Sigmoid colon (tissue), 7 donors: ENCODE measurements around the gene ERG. TPM values are rescaled to one million over a fixed set of nuclear protein-coding genes. Genes with fewer than 3 reads are reported as not detected.

Experiments used
- DNase-seq: peaks from one replicate; pipeline ENCODE4 v3.0.0-alpha.2; 2019
- H3K27ac ChIP-seq, 4 donors: fragments of 200-600 bp; sonication (generic); one replicate each; pipeline ENCODE4 v1.5.1; 2016 to 2019; ENCODE audit warnings: mild to moderate bottlenecking in 1 of 4
- H3K27me3 ChIP-seq, 3 donors: fragments of 200-600 bp; sonication (generic); one replicate each; pipeline ENCODE4 v1.5.1; 2019; ENCODE audit warnings: mild to moderate bottlenecking in 1 of 3
- H3K36me3 ChIP-seq, 4 donors: fragments of 200-600 bp; sonication (generic); one replicate each; pipeline ENCODE4 v1.5.1; 2016 to 2019
- H3K4me1 ChIP-seq, 4 donors: fragments of 200-600 bp; sonication (generic); one replicate each; pipeline ENCODE4 v1.5.1; 2017 to 2019
- H3K4me3 ChIP-seq, 4 donors: fragments of 200-600 bp; sonication (generic); one replicate each; pipeline ENCODE4 v1.5.1; 2017 to 2019; ENCODE audit warnings: mild to moderate bottlenecking in 2 of 4, moderate library complexity in 1 of 4
- H3K9me3 ChIP-seq, 4 donors: fragments of 200-600 bp in 3 of 4; sonication (generic) in 3 of 4; one replicate each; pipeline versions ENCODE4 v1.5.1 to v1.6.1; 2013 to 2019
- EP300 ChIP-seq, 4 donors: sonication (generic); formaldehyde crosslinking; IDR thresholded peaks; one replicate each; pipeline ENCODE4 v1.6.1; 2017; ENCODE audit warnings: antibody characterized with exemption in 4 of 4
- POLR2A ChIP-seq, 2 donors: fragments of 450-650 bp; IDR thresholded peaks; one replicate each; pipeline ENCODE4 v1.6.1; 2016; ENCODE audit warnings: antibody characterized with exemption in 2 of 2, mild to moderate bottlenecking in 2 of 2, moderate library complexity in 2 of 2
- POLR2AphosphoS5 ChIP-seq, 4 donors: sonication (generic); formaldehyde crosslinking; IDR thresholded peaks; one replicate each; pipeline ENCODE4 v1.6.1; 2017; ENCODE audit warnings: antibody characterized with exemption in 4 of 4
- WGBS, 2 donors: extraction: QIAGEN DNeasy Blood & Tissue Kit; methylation state at CpG; one replicate each; pipeline ENCODE4 v1.1.7; 2013; 5-methylcytosine and 5-hydroxymethylcytosine counted together
- intact Hi-C: fragments of 100-400 bp; cut with DNase I; formaldehyde crosslinking; loops from one replicate; pipeline ENCODE4 v1.15.1; 2023
- polyA plus RNA-seq, 3 donors: library from polyadenylated mRNA; stranded (reverse); fragments of 200-250 nt; gene quantifications; one replicate each; pipeline ENCODE4 v1.2.3, GENCODE V29; 2013
- total RNA-seq, 4 donors: library from RNA; depleted of rRNA; stranded (reverse); fragments of >200 nt; gene quantifications; one replicate each; pipeline ENCODE4 v1.1.0, GENCODE V29; 2016
- TF ChIP-seq, protein P1 (sequence below), 4 experiments: fragments of 450-650 bp in 3 of 4; fragments of 200-600 bp in 1 of 4; IDR thresholded peaks; one replicate each; pipeline ENCODE4 v1.5.1; 2016 to 2019; ENCODE audit warnings: antibody characterized with exemption in 4 of 4, mild to moderate bottlenecking in 3 of 4, moderate library complexity in 2 of 4
- donor health status: healthy with polysubstance abuse.
- donor health status: Bipolar disorder and iron deficiency.
- donor health status: healthy.

The ERG gene
- total and polyA plus RNA-seq, 7 donors = 1.8 to 6.4 (median 4.1) TPM

DNA sequence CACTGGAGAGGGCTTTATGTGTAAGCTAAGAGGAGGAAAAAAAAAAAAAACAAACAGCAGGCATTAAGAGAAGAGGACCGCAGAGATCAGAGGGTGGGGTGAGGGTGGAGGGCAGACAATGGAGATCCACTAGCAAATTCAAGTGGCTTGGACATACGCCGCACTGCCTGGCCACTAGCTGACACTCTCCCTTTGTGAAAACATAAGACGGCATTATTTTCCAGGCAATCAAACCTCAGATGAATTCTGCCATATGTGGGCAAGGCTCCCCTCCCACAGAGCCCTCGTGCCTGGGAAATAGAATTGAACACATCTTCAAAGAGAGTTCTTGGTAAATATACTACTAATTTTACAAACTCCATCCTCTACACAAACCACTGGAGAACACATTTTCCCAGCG, 53.6 kb downstream of the ERG start:
- no peaks in the 10 kb centered on the region for H3K27me3 ChIP-seq
- DNase-seq = no peak
- H3K36me3 ChIP-seq = no peaks in the 10 kb centered on the region
- TF ChIP-seq, protein P1, sequence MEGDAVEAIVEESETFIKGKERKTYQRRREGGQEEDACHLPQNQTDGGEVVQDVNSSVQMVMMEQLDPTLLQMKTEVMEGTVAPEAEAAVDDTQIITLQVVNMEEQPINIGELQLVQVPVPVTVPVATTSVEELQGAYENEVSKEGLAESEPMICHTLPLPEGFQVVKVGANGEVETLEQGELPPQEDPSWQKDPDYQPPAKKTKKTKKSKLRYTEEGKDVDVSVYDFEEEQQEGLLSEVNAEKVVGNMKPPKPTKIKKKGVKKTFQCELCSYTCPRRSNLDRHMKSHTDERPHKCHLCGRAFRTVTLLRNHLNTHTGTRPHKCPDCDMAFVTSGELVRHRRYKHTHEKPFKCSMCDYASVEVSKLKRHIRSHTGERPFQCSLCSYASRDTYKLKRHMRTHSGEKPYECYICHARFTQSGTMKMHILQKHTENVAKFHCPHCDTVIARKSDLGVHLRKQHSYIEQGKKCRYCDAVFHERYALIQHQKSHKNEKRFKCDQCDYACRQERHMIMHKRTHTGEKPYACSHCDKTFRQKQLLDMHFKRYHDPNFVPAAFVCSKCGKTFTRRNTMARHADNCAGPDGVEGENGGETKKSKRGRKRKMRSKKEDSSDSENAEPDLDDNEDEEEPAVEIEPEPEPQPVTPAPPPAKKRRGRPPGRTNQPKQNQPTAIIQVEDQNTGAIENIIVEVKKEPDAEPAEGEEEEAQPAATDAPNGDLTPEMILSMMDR (IDR thresholded peaks at IDR 0.05) = no peak
- no peak for TF ChIP-seq POLR2AphosphoS5 (IDR thresholded peaks at IDR 0.05)
- TF ChIP-seq POLR2A (IDR thresholded peaks at IDR 0.05) = no peak
- no peak for TF ChIP-seq EP300 (IDR thresholded peaks at IDR 0.05)
- no peaks in the 10 kb centered on the region for H3K4me1 ChIP-seq
- intact Hi-C loops = no loop called here
- no peak overlapping the region for H3K27ac ChIP-seq
- H3K9me3 ChIP-seq = no peaks in the 10 kb centered on the region
- 81 to 84% methylated on average over 6 of the region's 6 CpGs for WGBS, 2 donors
- no peak overlapping the region for H3K4me3 ChIP-seq

DNA sequence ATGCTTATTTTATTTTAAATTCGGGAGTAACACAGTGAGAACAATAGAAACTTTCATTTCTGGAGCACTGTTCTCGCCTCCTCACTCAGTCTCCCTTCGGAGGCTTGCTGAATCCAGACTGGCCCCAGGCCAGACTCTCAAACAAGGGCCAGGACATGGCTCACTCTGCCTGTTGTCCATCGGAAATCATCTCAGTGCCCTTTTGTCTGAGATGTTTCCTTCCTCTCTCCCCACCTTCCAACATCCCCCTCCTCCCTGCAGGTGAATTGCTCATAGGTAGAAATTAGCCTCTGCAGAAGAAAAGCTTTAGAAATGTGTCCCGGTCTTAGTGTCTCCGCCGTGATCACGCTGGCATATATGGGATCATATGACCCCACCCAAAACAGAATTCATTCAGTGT, 55.2 kb downstream of the ERG start:
- no peak for TF ChIP-seq POLR2A (IDR thresholded peaks at IDR 0.05)
- no peak for TF ChIP-seq EP300 (IDR thresholded peaks at IDR 0.05)
- TF ChIP-seq, protein P1 (IDR thresholded peaks at IDR 0.05) = no peak
- TF ChIP-seq POLR2AphosphoS5 (IDR thresholded peaks at IDR 0.05) = no peak
- H3K27me3 ChIP-seq = no peaks in the 10 kb centered on the region
- H3K4me1 ChIP-seq = peaks cover 0 to 9% (median 0%) of the 10 kb centered on the region in 4 donors
- H3K4me3 ChIP-seq = no peak overlapping the region
- H3K27ac ChIP-seq = no peak overlapping the region
- H3K9me3 ChIP-seq = no peaks in the 10 kb centered on the region
- no peaks in the 10 kb centered on the region for H3K36me3 ChIP-seq
- WGBS, 2 donors = 76 to 80% methylated on average over 8 of the region's 8 CpGs
- no peak for DNase-seq
- intact Hi-C loops = no loop called here

DNA sequence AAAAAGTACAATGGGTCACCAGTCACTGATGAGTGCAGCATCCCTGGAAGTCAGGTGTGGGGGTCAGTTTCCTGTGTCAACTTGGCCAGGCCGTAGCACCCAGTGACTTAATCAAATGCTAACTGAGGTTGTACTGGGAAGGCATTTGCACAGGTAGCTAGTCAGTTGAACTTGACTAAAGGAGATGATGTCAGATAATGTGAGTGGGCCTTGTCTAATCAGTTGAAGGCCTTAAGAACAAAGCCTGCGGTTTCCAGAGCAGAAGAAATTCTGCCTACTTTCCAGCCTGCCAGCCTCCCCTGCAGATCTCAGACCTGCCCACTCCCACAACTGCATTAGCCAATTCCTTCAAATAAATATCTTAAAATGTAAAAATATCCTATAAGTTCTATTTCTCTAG, 57.1 kb downstream of the ERG start:
- DNase-seq = no peak
- Histone ChIP-seq H3K27me3 (no peaks in the 10 kb centered on the region), H3K4me3 (no peak overlapping the region), H3K27ac (no peak overlapping the region), H3K9me3 (no peaks in the 10 kb centered on the region), H3K36me3 (no peaks in the 10 kb centered on the region), H3K4me1 (peaks cover 0 to 10% (median under 1%) of the 10 kb centered on the region in 4 donors)
- TF ChIP-seq EP300 (IDR thresholded peaks at IDR 0.05) (no peak), POLR2A (IDR thresholded peaks at IDR 0.05) (no peak), POLR2AphosphoS5 (IDR thresholded peaks at IDR 0.05) (no peak)
- TF ChIP-seq, protein P1 (IDR thresholded peaks at IDR 0.05) = no peak
- 85 to 93% methylated on average over 2 of the region's 2 CpGs for WGBS, 2 donors
- intact Hi-C loops = no loop called here

DNA sequence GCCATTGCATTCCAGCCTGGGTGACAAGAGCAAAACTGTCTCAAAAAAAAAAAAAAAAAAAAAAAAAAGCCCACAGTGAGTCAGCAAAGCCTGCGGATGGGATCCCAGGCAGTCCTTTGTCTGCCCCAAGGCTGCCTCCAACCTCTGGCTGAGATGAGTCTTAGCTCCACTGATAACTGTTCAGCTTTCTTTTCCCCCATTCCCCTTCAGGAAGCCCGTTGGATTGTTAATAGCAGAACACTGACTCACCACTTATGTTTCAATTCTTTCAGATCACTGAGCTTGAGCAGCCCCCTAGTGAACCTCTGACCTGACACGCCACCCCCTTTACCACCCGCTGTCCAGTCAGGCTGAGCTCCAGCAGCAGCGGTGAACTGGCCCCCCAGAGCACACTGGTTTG, 57.5 kb downstream of the ERG start:
- TF ChIP-seq EP300 (IDR thresholded peaks at IDR 0.05) (no peak), POLR2AphosphoS5 (IDR thresholded peaks at IDR 0.05) (no peak), POLR2A (IDR thresholded peaks at IDR 0.05) (no peak)
- TF ChIP-seq, protein P1 (IDR thresholded peaks at IDR 0.05) = no peak
- H3K27me3 ChIP-seq = no peaks in the 10 kb centered on the region

DNA sequence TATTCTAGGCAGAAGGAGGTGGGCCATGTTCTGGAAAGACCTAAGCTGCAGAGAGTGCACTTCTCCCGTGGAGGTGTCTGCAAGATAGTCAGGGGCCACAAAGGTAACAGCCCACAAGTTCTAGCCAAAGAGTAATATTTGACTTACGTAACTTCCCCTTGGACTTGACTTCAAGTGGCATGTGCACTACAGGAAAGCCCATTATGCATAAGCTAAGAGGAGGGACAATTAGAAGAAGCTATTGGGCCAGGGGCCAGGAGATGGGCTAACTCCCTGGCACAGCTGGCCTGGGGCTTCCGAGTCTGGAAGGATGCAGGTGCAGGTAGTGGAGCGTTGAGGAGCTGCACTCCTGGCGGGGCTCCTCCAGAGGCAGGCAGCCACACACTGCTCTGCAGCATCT, 58.3 kb downstream of the ERG start:
- no peak overlapping the region for H3K27ac ChIP-seq

More for the DNA sequence above, 57.5 kb downstream of the ERG start:
- Histone ChIP-seq H3K9me3 (no peaks in the 10 kb centered on the region), H3K36me3 (no peaks in the 10 kb centered on the region), H3K4me1 (peaks cover 0 to 14% (median 3%) of the 10 kb centered on the region in 4 donors), H3K27ac (no peak overlapping the region), H3K4me3 (no peak overlapping the region)
- intact Hi-C loops = no loop called here
- DNase-seq = no peak
- whole genome bisulfite sequencing, 2 donors = 79 to 90% methylated on average over 5 of the region's 5 CpGs

More for the DNA sequence above, 58.3 kb downstream of the ERG start:
- 66 to 92% methylated on average over 5 of the region's 5 CpGs for WGBS, 2 donors
- Histone ChIP-seq H3K4me3 (no peak overlapping the region), H3K36me3 (no peaks in the 10 kb centered on the region), H3K4me1 (peaks cover 0 to 22% (median 11%) of the 10 kb centered on the region in 4 donors), H3K27me3 (no peaks in the 10 kb centered on the region), H3K9me3 (no peaks in the 10 kb centered on the region)
- intact Hi-C loops = no loop called here
- no peak for DNase-seq
- TF ChIP-seq EP300 (IDR thresholded peaks at IDR 0.05) (no peak), POLR2A (IDR thresholded peaks at IDR 0.05) (no peak), POLR2AphosphoS5 (IDR thresholded peaks at IDR 0.05) (no peak)
- TF ChIP-seq, protein P1 (IDR thresholded peaks at IDR 0.05) = no peak
